Suprapubic skin (tissue), 4 donors: ENCODE measurements around the gene HTD2.

Experiments used
- POLR2A ChIP-seq, 2 donors: fragments of 450-650 bp; IDR thresholded peaks; one replicate each; pipeline ENCODE4 v1.6.1; 2017; ENCODE audit warnings: antibody characterized with exemption in 2 of 2, mild to moderate bottlenecking in 2 of 2, moderate library complexity in 2 of 2
- POLR2AphosphoS5 ChIP-seq, 3 donors: sonication (generic); formaldehyde crosslinking; IDR thresholded peaks; one replicate each; pipeline ENCODE4 v1.6.1; 2017; ENCODE audit warnings: antibody characterized with exemption in 3 of 3

DNA sequence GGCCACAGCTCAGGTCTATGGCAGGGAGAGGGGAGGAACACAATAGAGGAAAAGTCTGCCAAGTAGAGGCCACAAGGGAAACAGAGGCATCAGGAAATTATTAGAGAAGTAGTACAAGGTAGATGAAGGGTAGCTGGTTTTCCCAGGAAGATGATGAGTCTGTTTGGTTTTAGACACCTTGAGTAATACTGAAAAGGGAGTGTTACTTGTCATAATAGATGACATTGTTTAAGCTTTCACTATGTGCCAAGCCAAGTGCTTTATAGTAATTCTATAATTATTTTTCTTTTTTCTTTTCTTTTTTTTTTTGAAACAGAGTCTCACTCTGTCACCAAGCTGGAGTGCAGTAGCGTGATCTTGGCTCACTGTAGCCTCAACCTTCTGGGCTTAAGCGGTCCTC is 40.0 kb downstream of the HTD2 start:
- no peak for TF ChIP-seq POLR2A (IDR thresholded peaks at IDR 0.05)
- no peak for TF ChIP-seq POLR2AphosphoS5 (IDR thresholded peaks at IDR 0.05)
